ENCODE results near the gene DSCAM. TPM values are rescaled to one million over a fixed set of nuclear protein-coding genes. Genes with fewer than 3 reads are reported as not detected.

The DSCAM gene
- total and polyA plus RNA-seq, 2 experiments from 2014 or later: 0.23 to 0.42 TPM

GRCh38 chr21:40461008-40461407 is 385.9 kb downstream of the DSCAM start:
- Histone ChIP-seq H3K27me3 (no peaks in the 10 kb centered on the region), H3K4me1 (ENCODE audit: low read depth) (no peaks in the 10 kb centered on the region), H3K27ac (no peak overlapping the region), H3K36me3 (no peaks in the 10 kb centered on the region), H3K9me3 (ENCODE audit: low read depth) (no peaks in the 10 kb centered on the region), H3K4me3 (no peak overlapping the region)
- DNase-seq (ENCODE audit: low read depth in 1 of 2, low spot score in 1 of 2): no peak
- TF ChIP-seq, protein P1, sequence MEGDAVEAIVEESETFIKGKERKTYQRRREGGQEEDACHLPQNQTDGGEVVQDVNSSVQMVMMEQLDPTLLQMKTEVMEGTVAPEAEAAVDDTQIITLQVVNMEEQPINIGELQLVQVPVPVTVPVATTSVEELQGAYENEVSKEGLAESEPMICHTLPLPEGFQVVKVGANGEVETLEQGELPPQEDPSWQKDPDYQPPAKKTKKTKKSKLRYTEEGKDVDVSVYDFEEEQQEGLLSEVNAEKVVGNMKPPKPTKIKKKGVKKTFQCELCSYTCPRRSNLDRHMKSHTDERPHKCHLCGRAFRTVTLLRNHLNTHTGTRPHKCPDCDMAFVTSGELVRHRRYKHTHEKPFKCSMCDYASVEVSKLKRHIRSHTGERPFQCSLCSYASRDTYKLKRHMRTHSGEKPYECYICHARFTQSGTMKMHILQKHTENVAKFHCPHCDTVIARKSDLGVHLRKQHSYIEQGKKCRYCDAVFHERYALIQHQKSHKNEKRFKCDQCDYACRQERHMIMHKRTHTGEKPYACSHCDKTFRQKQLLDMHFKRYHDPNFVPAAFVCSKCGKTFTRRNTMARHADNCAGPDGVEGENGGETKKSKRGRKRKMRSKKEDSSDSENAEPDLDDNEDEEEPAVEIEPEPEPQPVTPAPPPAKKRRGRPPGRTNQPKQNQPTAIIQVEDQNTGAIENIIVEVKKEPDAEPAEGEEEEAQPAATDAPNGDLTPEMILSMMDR (IDR thresholded peaks at IDR 0.05; ENCODE audit: low read depth, low read length): no peak

- no peaks in the 10 kb centered on the region for H3K9me3 ChIP-seq (ENCODE audit: low read depth)
- no peak for DNase-seq (ENCODE audit: low read depth in 1 of 2, low spot score in 1 of 2)
- H3K27ac ChIP-seq: no peak overlapping the region
- H3K4me3 ChIP-seq: no peak overlapping the region
- no peaks in the 10 kb centered on the region for H3K36me3 ChIP-seq
- H3K27me3 ChIP-seq: no peaks in the 10 kb centered on the region
- H3K4me1 ChIP-seq (ENCODE audit: low read depth): no peaks in the 10 kb centered on the region
- TF ChIP-seq, protein P1 (IDR thresholded peaks at IDR 0.05; ENCODE audit: low read depth, low read length): no peak
These were observed 389.2 kb downstream of the DSCAM start for GRCh38 chr21:40457741-40458140.

DNA sequence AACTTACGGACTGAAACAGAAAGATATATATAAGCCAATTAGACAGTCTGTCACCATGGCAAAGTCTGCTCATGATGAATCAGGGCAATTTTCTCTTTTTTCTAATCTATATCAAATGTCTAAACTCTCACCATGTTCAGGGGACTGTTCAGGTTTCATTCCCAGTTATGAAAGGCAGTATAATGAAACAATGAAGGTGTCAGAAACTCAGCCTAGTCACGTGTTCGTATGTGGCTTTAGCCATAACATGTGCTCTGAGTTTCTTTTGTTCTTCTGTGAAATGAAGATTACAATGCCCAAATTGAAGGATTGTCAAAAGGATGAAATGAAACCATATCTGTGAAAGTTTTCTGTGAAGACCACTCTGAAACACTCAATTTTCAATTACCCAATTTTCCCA is 392.9 kb downstream of the DSCAM start:
- Histone ChIP-seq H3K4me3 (no peak overlapping the region), H3K9me3 (ENCODE audit: low read depth) (no peaks in the 10 kb centered on the region), H3K4me1 (ENCODE audit: low read depth) (no peaks in the 10 kb centered on the region), H3K27me3 (no peaks in the 10 kb centered on the region), H3K36me3 (no peaks in the 10 kb centered on the region), H3K27ac (no peak overlapping the region)
- DNase-seq (ENCODE audit: low read depth in 1 of 2, low spot score in 1 of 2): no peak
- TF ChIP-seq, protein P1 (IDR thresholded peaks at IDR 0.05; ENCODE audit: low read depth, low read length): no peak

GRCh38 chr21:40453183-40453582 is 393.8 kb downstream of the DSCAM start:
- H3K4me3 ChIP-seq: no peak overlapping the region
- H3K9me3 ChIP-seq (ENCODE audit: low read depth): no peaks in the 10 kb centered on the region
- H3K27ac ChIP-seq: no peak overlapping the region
- no peaks in the 10 kb centered on the region for H3K36me3 ChIP-seq
- no peaks in the 10 kb centered on the region for H3K27me3 ChIP-seq
- TF ChIP-seq, protein P1 (IDR thresholded peaks at IDR 0.05; ENCODE audit: low read depth, low read length): no peak
- no peak for DNase-seq (ENCODE audit: low read depth in 1 of 2, low spot score in 1 of 2)
- H3K4me1 ChIP-seq (ENCODE audit: low read depth): no peaks in the 10 kb centered on the region

DNA sequence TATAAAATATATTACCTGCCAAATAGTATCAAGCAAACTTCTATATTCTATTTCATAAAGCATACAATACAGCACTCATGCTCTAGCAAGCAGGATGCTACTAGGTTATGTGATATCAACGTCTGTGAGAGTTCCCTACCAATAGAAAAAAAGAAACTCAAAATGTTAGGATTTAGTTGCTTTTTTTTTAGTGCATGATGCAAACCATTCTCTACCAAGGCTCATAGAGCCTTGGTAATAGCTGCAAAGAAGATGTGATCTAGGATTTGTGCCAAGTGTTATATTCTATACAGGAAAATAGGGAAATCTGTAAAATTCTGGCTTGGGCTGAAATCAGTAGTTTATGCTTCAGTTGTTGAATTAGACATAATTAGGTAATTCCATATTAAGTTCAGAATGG is 394.4 kb downstream of the DSCAM start:
- H3K36me3 ChIP-seq: no peaks in the 10 kb centered on the region
- H3K27ac ChIP-seq: no peak overlapping the region
- H3K9me3 ChIP-seq (ENCODE audit: low read depth): no peaks in the 10 kb centered on the region
- H3K4me1 ChIP-seq (ENCODE audit: low read depth): no peaks in the 10 kb centered on the region
- no peak for DNase-seq (ENCODE audit: low read depth in 1 of 2, low spot score in 1 of 2)
- H3K4me3 ChIP-seq: no peak overlapping the region
- no peaks in the 10 kb centered on the region for H3K27me3 ChIP-seq
- TF ChIP-seq, protein P1 (IDR thresholded peaks at IDR 0.05; ENCODE audit: low read depth, low read length): no peak

GRCh38 chr21:40447016-40447415 is 399.9 kb downstream of the DSCAM start:
- H3K4me3 ChIP-seq: no peak overlapping the region
- H3K9me3 ChIP-seq (ENCODE audit: low read depth): no peaks in the 10 kb centered on the region
- TF ChIP-seq, protein P1 (IDR thresholded peaks at IDR 0.05; ENCODE audit: low read depth, low read length): no peak
- H3K4me1 ChIP-seq (ENCODE audit: low read depth): no peaks in the 10 kb centered on the region
- H3K27me3 ChIP-seq: no peaks in the 10 kb centered on the region
- no peak overlapping the region for H3K27ac ChIP-seq
- no peak for DNase-seq (ENCODE audit: low read depth in 1 of 2, low spot score in 1 of 2)
- no peaks in the 10 kb centered on the region for H3K36me3 ChIP-seq
